VCaP (cell line): Measurements from ENCODE around the gene CENPV.
"Not testable (repeated sequence)": the region's sequence is repeated elsewhere in the genome, so short reads cannot be mapped to it uniquely, and the experiment has no call there.

Source experiments
- H3K27ac ChIP-seq: fragments of 450-650 bp; 2 replicates; pipeline ENCODE4 v1.5.1; 2017
- TF ChIP-seq, protein P1 (sequence below): fragments of 450-650 bp; conservative IDR thresholded peaks from 2 replicates; pipeline ENCODE4 v1.5.1; 2017; ENCODE audit warnings: mild to moderate bottlenecking, moderate library complexity

The CENPV gene

DNA sequence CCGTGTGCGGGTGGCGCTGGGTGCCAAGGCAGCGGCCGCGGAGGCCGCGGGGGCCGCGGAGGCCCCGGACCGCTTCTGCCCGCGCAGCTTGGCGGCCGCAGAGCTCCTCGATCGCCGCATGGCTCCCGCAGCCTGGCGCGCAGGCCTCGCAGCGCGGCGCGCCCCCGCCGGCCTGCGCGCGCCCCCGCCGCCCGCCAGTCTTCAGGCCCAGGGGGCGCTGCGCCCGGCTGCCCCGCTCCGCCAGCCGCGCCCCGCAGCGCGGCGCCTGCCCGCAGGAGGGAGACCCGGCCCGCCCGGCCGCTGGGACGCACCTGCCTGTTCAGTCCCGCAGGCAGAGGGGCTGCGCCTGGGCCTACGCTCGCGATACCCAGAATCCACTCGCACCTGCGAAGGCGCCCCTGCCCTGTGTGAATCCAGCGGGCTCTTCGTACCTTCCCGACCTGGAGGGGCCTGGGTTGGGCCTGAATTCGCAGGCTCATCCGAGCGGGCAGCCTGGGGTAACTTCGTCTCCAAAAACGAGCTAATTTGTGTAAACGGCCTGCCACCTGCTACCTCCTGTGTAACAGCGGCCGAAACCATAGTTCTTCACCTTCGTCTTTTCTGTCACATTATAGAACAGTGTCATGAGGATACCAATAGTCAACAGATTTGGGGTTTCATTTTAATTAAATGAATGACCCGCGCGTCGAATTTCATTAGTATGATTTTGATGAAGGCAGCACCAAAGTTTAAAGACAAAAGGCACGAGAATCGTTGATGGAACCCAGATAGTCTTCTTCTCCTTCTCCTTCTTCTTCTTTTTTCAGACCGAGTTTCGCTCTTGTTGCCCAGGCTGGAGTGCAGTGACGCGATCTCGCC, at the start of gene CENPV:
Gene CENPV (minus strand): TSS at position 153 of the 858 bp plus-strand sequence. CDS start 33 bp downstream, at position 120.
- TF ChIP-seq, protein P1, sequence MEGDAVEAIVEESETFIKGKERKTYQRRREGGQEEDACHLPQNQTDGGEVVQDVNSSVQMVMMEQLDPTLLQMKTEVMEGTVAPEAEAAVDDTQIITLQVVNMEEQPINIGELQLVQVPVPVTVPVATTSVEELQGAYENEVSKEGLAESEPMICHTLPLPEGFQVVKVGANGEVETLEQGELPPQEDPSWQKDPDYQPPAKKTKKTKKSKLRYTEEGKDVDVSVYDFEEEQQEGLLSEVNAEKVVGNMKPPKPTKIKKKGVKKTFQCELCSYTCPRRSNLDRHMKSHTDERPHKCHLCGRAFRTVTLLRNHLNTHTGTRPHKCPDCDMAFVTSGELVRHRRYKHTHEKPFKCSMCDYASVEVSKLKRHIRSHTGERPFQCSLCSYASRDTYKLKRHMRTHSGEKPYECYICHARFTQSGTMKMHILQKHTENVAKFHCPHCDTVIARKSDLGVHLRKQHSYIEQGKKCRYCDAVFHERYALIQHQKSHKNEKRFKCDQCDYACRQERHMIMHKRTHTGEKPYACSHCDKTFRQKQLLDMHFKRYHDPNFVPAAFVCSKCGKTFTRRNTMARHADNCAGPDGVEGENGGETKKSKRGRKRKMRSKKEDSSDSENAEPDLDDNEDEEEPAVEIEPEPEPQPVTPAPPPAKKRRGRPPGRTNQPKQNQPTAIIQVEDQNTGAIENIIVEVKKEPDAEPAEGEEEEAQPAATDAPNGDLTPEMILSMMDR = peak; percentile 68
- peak within 1 kb of the TSS; percentile 95 for H3K27ac ChIP-seq

- peak overlapping the region; percentile 10; the same call in 1 of the 2 replicates for H3K27ac ChIP-seq
- TF ChIP-seq, protein P1 = no peak
Measured at GRCh38 chr17:16398270-16399267, 45.3 kb upstream of the CENPV start.

GRCh38 chr17:16396693-16397092, 43.4 kb upstream of the CENPV start:
- not testable (repeated sequence) for H3K27ac ChIP-seq

DNA sequence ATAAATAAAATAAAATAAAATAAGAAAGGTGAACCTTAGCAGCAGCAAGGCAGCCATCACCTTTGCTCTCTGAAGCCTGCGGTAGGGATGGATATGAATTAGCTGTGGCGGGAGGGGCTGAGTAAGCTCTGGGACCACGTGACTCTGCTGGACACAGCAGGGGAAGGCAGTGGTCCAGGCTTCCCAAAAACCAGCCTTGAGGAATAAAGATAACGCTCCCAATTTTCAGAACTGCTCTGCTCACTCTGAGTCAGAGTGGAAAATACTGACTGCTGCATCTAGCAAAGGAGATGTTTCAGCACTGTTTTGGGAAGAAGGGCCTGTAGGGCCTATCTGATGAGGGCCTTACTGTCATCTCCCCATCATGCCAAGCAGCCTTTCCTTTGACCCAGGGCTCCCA, 42.6 kb upstream of the CENPV start:
- H3K27ac ChIP-seq = not testable (repeated sequence)

GRCh38 chr17:16392491-16392890, 39.2 kb upstream of the CENPV start:
- H3K27ac ChIP-seq = not testable (repeated sequence)

- TF ChIP-seq, protein P1 = no peak
- no peak overlapping the region for H3K27ac ChIP-seq
Measured at GRCh38 chr17:16391451-16391850, 38.2 kb upstream of the CENPV start.

GRCh38 chr17:16386126-16386507, 32.8 kb upstream of the CENPV start:
- peak overlapping the region; percentile 33; the same call in 1 of the 2 replicates for H3K27ac ChIP-seq

GRCh38 chr17:16384557-16384956, 31.3 kb upstream of the CENPV start:
- TF ChIP-seq, protein P1 = no peak
- no peak overlapping the region for H3K27ac ChIP-seq

- no peak overlapping the region for H3K27ac ChIP-seq
- TF ChIP-seq, protein P1 = no peak
Measured at GRCh38 chr17:16383772-16384287, 30.6 kb upstream of the CENPV start.
